Mammary epithelial cell (primary cell): ENCODE measurements around the gene CLMP.

Experiments
- EZH2 ChIP-seq: IDR thresholded peaks from 2 replicates; pipeline ENCODE4 v1.6.1; 2012; ENCODE audit warnings: low read length, inconsistent platforms, borderline replicate concordance
- TF ChIP-seq, protein P1 (sequence below), 2 donors: IDR thresholded peaks in 1 of 2; conservative IDR thresholded peaks in 1 of 2; 2 replicates each; pipeline ENCODE4 v1.5.1; 2011 to 2012; ENCODE audit warnings: inconsistent platforms in 2 of 2, low read length in 2 of 2, mild to moderate bottlenecking in 2 of 2, control low read depth in 1 of 2, low read depth in 1 of 2; ENCODE audit not compliant: insufficient read depth in 1 of 2; ENCODE audit errors: extremely low read depth in 1 of 2

- TF ChIP-seq, protein P1, sequence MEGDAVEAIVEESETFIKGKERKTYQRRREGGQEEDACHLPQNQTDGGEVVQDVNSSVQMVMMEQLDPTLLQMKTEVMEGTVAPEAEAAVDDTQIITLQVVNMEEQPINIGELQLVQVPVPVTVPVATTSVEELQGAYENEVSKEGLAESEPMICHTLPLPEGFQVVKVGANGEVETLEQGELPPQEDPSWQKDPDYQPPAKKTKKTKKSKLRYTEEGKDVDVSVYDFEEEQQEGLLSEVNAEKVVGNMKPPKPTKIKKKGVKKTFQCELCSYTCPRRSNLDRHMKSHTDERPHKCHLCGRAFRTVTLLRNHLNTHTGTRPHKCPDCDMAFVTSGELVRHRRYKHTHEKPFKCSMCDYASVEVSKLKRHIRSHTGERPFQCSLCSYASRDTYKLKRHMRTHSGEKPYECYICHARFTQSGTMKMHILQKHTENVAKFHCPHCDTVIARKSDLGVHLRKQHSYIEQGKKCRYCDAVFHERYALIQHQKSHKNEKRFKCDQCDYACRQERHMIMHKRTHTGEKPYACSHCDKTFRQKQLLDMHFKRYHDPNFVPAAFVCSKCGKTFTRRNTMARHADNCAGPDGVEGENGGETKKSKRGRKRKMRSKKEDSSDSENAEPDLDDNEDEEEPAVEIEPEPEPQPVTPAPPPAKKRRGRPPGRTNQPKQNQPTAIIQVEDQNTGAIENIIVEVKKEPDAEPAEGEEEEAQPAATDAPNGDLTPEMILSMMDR (conservative IDR thresholded peaks at IDR 0.05 in 1 of 2, IDR thresholded peaks at IDR 0.05 in 1 of 2; ENCODE audit: extremely low read depth in 1 of 2, insufficient read depth in 1 of 2, low read depth in 1 of 2, low read length in 2 of 2) = peak; percentile 53 to 63
- no peak for TF ChIP-seq EZH2
These were observed 140.6 kb downstream of the CLMP start for GRCh38 chr11:123054301-123055065.
